IPS DF 19.7 (cell line): Measurements from ENCODE around the gene PLD2.

Experiments
- DNase-seq: peaks from one replicate; pipeline ENCODE4 v3.0.0-alpha.2; 2013; ENCODE audit warnings: low read depth, low spot score

PLD2 gene

GRCh38 chr17:4833941-4834680 is 27.2 kb downstream of the PLD2 start:
- no peak for DNase-seq

- DNase-seq = no peak
Observed at GRCh38 chr17:4834681-4835020, 27.7 kb downstream of the PLD2 start.

GRCh38 chr17:4836221-4836620 is 29.3 kb downstream of the PLD2 start:
- no peak for DNase-seq

GRCh38 chr17:4837471-4838308 is 30.7 kb downstream of the PLD2 start:
- DNase-seq = no peak

GRCh38 chr17:4838309-4838785 is 31.4 kb downstream of the PLD2 start:
- DNase-seq = no peak

GRCh38 chr17:4839221-4839620 is 32.3 kb downstream of the PLD2 start:
- no peak for DNase-seq

GRCh38 chr17:4839965-4840892 is 33.3 kb downstream of the PLD2 start:
- no peak for DNase-seq

- DNase-seq = no peak
Observed at GRCh38 chr17:4840893-4841242, 33.9 kb downstream of the PLD2 start.

- DNase-seq = no peak
Observed at GRCh38 chr17:4842376-4842775, 35.4 kb downstream of the PLD2 start.

GRCh38 chr17:4843321-4844000 is 36.5 kb downstream of the PLD2 start:
- DNase-seq = no peak

- no peak for DNase-seq
Observed at GRCh38 chr17:4845118-4845517, 38.2 kb downstream of the PLD2 start.

GRCh38 chr17:4846635-4847390 is 39.9 kb downstream of the PLD2 start:
- DNase-seq = no peak

GRCh38 chr17:4849011-4849536 is 42.1 kb downstream of the PLD2 start:
- DNase-seq = no peak

- no peak for DNase-seq
Observed at GRCh38 chr17:4850246-4850645, 43.3 kb downstream of the PLD2 start.

- DNase-seq = no peak
Observed at GRCh38 chr17:4851084-4851483, 44.1 kb downstream of the PLD2 start.

GRCh38 chr17:4852567-4853207 is 45.7 kb downstream of the PLD2 start:
- DNase-seq = no peak

- DNase-seq = no peak
Observed at GRCh38 chr17:4853208-4853671, 46.3 kb downstream of the PLD2 start.

- no peak for DNase-seq
Observed at GRCh38 chr17:4854111-4854681, 47.2 kb downstream of the PLD2 start.

- DNase-seq = no peak
Observed at GRCh38 chr17:4856271-4856936, 49.5 kb downstream of the PLD2 start.
